K562 (cell line): Measurements from ENCODE around the gene TMEM158. TPM values are rescaled to one million over a fixed set of nuclear protein-coding genes. Genes with fewer than 3 reads are reported as not detected.
A peak's percentile ranks its signal among the peaks of the same experiment; 100 is the strongest.

ENCODE experiments used
- ATAC-seq: fragments of 200-7000 bp; cut with Tn5 transposase; 3 replicates; pipeline ENCODE4 v1.9.1; 2020; ENCODE audit warnings: moderate library complexity
- BruUV-seq: library from RNA; stranded (reverse); fragments of 400-500 nt; replicated peaks from 2 replicates; lab custom pipeline; 2021; lab: Mats Ljungman, UMichigan
- CTCF ChIA-PET: fragments of 300-600 bp; formaldehyde crosslinking; extraction: SDS; loops from one replicate; lab custom pipeline; 2021; ENCODE audit warnings: low intra/inter-chr PET ratio; lab: Yijun Ruan, JAX
- POLR2A ChIA-PET: fragments of 300-600, 350-650 bp; sonication (Branson Sonifier 250); formaldehyde crosslinking; extraction: SDS; loops from one replicate; lab custom pipeline; 2021; ENCODE audit warnings: antibody characterized with exemption, inconsistent platforms; lab: Yijun Ruan, JAX
- DNase-seq, 4 experiments: peaks; one replicate each; pipeline versions ENCODE4 v3.0.0 to v3.0.0-alpha.2; 2011 to 2018; ENCODE audit warnings: low spot score in 3 of 4, mixed read lengths in 3 of 4; ENCODE audit errors: extremely low read depth in 1 of 4
- FAIRE-seq: peaks from 2 replicates; lab custom pipeline; 2011; peaks lifted over from hg19 to GRCh38; lab: Jason Lieb, UNC
- H2AFZ ChIP-seq: 2 replicates; pipeline ENCODE4 v1.6.0; 2011; ENCODE audit warnings: low read depth, low read length, control low read depth, inconsistent platforms
- H3K27ac ChIP-seq: fragments of 200-600 bp; 3 replicates; pipeline ENCODE4 v1.8.0; 2011; ENCODE audit warnings: low read depth, mild to moderate bottlenecking, control low read depth, inconsistent platforms, low read length, moderate library complexity, mixed read lengths; ENCODE audit errors: extremely low read depth
- H3K27me3 ChIP-seq, 2 experiments: fragments of 300-600 bp in 1 of 2; 2 replicates in 1 of 2; 3 replicates in 1 of 2; pipeline versions ENCODE4 v1.6.0 to v1.8.0; 2011; ENCODE audit warnings: inconsistent platforms in 2 of 2, low read length in 2 of 2, mild to moderate bottlenecking in 1 of 2, mixed read lengths in 1 of 2, moderate library complexity in 1 of 2; ENCODE audit not compliant: control insufficient read depth in 2 of 2, insufficient read depth in 2 of 2
- H3K36me3 ChIP-seq: fragments of 300-600 bp; 3 replicates; pipeline ENCODE4 v1.8.0; 2011; ENCODE audit warnings: mild to moderate bottlenecking, low read length, inconsistent platforms; ENCODE audit not compliant: control insufficient read depth, insufficient read depth
- H3K4me1 ChIP-seq, 2 experiments: fragments of 200-600 bp in 1 of 2; replicated peaks in 1 of 2; 2 replicates in 1 of 2; 3 replicates in 1 of 2; pipeline versions ENCODE4 v1.5.1 to v1.8.0; 2011; ENCODE audit warnings: inconsistent platforms in 2 of 2, low read length in 2 of 2, mild to moderate bottlenecking in 1 of 2, mixed read lengths in 1 of 2, moderate library complexity in 1 of 2; ENCODE audit not compliant: control insufficient read depth in 2 of 2, insufficient read depth in 2 of 2
- H3K4me2 ChIP-seq: 2 replicates; pipeline ENCODE4 v1.6.1; 2011; ENCODE audit warnings: low read length, control low read depth, inconsistent platforms, mixed read lengths; ENCODE audit not compliant: insufficient read depth
- H3K4me3 ChIP-seq: fragments of 200-600 bp; sonication (generic), shearing (Covaris generic); 2 replicates; pipeline ENCODE4 v1.5.1; 2016; ENCODE audit warnings: control low read depth, inconsistent platforms
- H3K79me2 ChIP-seq: fragments of 200-600 bp; 3 replicates; pipeline ENCODE4 v1.8.0; 2011; ENCODE audit warnings: low read length, inconsistent platforms; ENCODE audit not compliant: control insufficient read depth, insufficient read depth
- H3K9ac ChIP-seq, 2 experiments: 2 replicates each; pipeline versions ENCODE4 v1.6.0 to v1.6.1; 2011; ENCODE audit warnings: low read depth in 2 of 2, low read length in 2 of 2, control low read depth in 1 of 2, inconsistent platforms in 1 of 2, mild to moderate bottlenecking in 1 of 2, mixed read lengths in 1 of 2; ENCODE audit not compliant: insufficient read depth in 1 of 2
- H3K9me1 ChIP-seq: one replicate; pipeline ENCODE4 v1.6.0; 2011; ENCODE audit warnings: inconsistent platforms, mild to moderate bottlenecking, low read length, moderate library complexity; ENCODE audit not compliant: control insufficient read depth, insufficient read depth
- H3K9me3 ChIP-seq: replicated peaks from 2 replicates; pipeline ENCODE4 v1.5.1; 2011; ENCODE audit warnings: low read depth, low read length, inconsistent platforms; ENCODE audit not compliant: control insufficient read depth, insufficient read depth
- H4K20me1 ChIP-seq: replicated peaks from 2 replicates; pipeline ENCODE4 v1.6.1; 2011; ENCODE audit warnings: low read length, inconsistent platforms, mixed read lengths; ENCODE audit not compliant: control insufficient read depth, insufficient read depth
- ARID2 ChIP-seq: fragments of 450-650 bp; IDR thresholded peaks from 2 replicates; pipeline ENCODE4 v1.6.1; 2017; ENCODE audit warnings: antibody characterized with exemption, mild to moderate bottlenecking
- BHLHE40 ChIP-seq: IDR thresholded peaks from 2 replicates; pipeline ENCODE4 v1.6.1; 2011; ENCODE audit warnings: low read length, improper control_type of control experiment
- E2F6 ChIP-seq, 2 experiments: IDR thresholded peaks; 2 replicates each; pipeline ENCODE4 v1.6.1; 2011; ENCODE audit warnings: borderline replicate concordance in 1 of 2, control low read depth in 1 of 2, low read depth in 1 of 2, low read length in 1 of 2, mild to moderate bottlenecking in 1 of 2, mixed read lengths in 1 of 2, moderate library complexity in 1 of 2; ENCODE audit not compliant: insufficient read depth in 1 of 2, insufficient read length in 1 of 2, poor library complexity in 1 of 2, severe bottlenecking in 1 of 2; ENCODE audit errors: extremely low read depth in 1 of 2
- FUS ChIP-seq: fragments of 200-400 bp; formaldehyde crosslinking; optimal IDR thresholded peaks from 2 replicates; pipeline ENCODE3; 2017; ENCODE audit warnings: low read depth, low read length
- GABPB1 ChIP-seq: sonication (generic); formaldehyde crosslinking; IDR thresholded peaks from 2 replicates; pipeline ENCODE4 v1.8.0; 2022; ENCODE audit warnings: mild to moderate bottlenecking, missing genetic modification reagents
- HNRNPLL ChIP-seq: fragments of 200-400 bp; formaldehyde crosslinking; IDR thresholded peaks from 2 replicates; pipeline ENCODE4 v1.6.1; 2017; ENCODE audit warnings: low read length, low read depth, mild to moderate bottlenecking; ENCODE audit not compliant: poor library complexity, severe bottlenecking
- KDM5B ChIP-seq: fragments of 200-600 bp; sonication (generic); IDR thresholded peaks from 2 replicates; pipeline ENCODE4 v1.6.1; 2012; ENCODE audit warnings: low read depth, mild to moderate bottlenecking, moderate library complexity, low read length, control low read depth, inconsistent platforms; ENCODE audit not compliant: insufficient replicate concordance
- NONO ChIP-seq, 2 experiments: fragments of 200-400 bp in 1 of 2; fragments of 450-650 bp in 1 of 2; formaldehyde crosslinking in 1 of 2; IDR thresholded peaks; 2 replicates each; pipeline ENCODE4 v1.6.1; 2017; ENCODE audit warnings: low read depth in 2 of 2, mild to moderate bottlenecking in 2 of 2, moderate library complexity in 2 of 2, low read length in 1 of 2
- NR0B1 ChIP-seq: fragments of 450-650 bp; IDR thresholded peaks from one replicate; pipeline ENCODE4 v1.6.1; 2018; ENCODE audit warnings: mild to moderate bottlenecking, moderate library complexity; ENCODE audit not compliant: partially characterized antibody
- PHF8 ChIP-seq: fragments of 200-600 bp; sonication (generic); IDR thresholded peaks from 2 replicates; pipeline ENCODE4 v1.6.1; 2012; ENCODE audit warnings: mixed run types, mild to moderate bottlenecking, inconsistent platforms, low read length, moderate library complexity, borderline replicate concordance
- PTRF ChIP-seq: fragments of 450-650 bp; IDR thresholded peaks from 2 replicates; pipeline ENCODE4 v1.6.1; 2016; ENCODE audit warnings: mild to moderate bottlenecking, missing genetic modification characterization, missing compliant biosample characterization
- RBM14 ChIP-seq: fragments of 200-400 bp; formaldehyde crosslinking; IDR thresholded peaks from 2 replicates; pipeline ENCODE4 v1.6.1; 2018; ENCODE audit warnings: low read depth, mild to moderate bottlenecking, low read length, moderate library complexity, borderline replicate concordance; ENCODE audit not compliant: insufficient read depth
- SMARCA4 ChIP-seq: fragments of 450-650 bp; IDR thresholded peaks from 2 replicates; pipeline ENCODE4 v1.6.1; 2016
- SRSF9 ChIP-seq: fragments of 200-400 bp; formaldehyde crosslinking; IDR thresholded peaks from 2 replicates; pipeline ENCODE4 v1.6.1; 2017; ENCODE audit warnings: low read depth, low read length, borderline replicate concordance
- ZNF644 ChIP-seq: fragments of 200-800 bp; sonication (Bioruptor generic); IDR thresholded peaks from 2 replicates; pipeline ENCODE4 v1.6.1; 2016; ENCODE audit warnings: low read depth, missing genetic modification characterization, missing compliant biosample characterization
- WGBS: fragments of 100-300 bp; shearing (Covaris generic); methylation state at CpG from one replicate; pipeline ENCODE4 v1.1.6; 2016; ENCODE audit warnings: low coverage, mixed read lengths; ENCODE audit not compliant: insufficient coverage; ENCODE audit errors: missing lambda C conversion rate; 5-methylcytosine and 5-hydroxymethylcytosine counted together
- in situ Hi-C: fragments of 300-500 bp; cut with MboI; formaldehyde crosslinking; loops from 4 replicates; pipeline ENCODE4 v1.15.0; 2018; ENCODE audit warnings: inconsistent platforms, mixed read lengths
- intact Hi-C: fragments of 100-400 bp; cut with micrococcal nuclease; formaldehyde crosslinking; loops from 2 replicates; pipeline ENCODE4 v1.14.2; 2022
- polyA plus RNA-seq, 8 experiments: library from polyadenylated mRNA; depleted of rRNA in 4 of 8; stranded (reverse) in 5 of 8; unstranded in 3 of 8; fragments of >200 nt; fragmentation: Nextera tagmentation in 2 of 8; fragmentation: Illumina TruSeq in 1 of 8; extraction: Ambion mirVana in 2 of 8; extraction: Trizol in 1 of 8; gene quantifications; 2 replicates each; pipeline versions ENCODE4 v1.2.1 to v1.2.3, GENCODE V29; 2011 to 2014; ENCODE audit warnings: inconsistent platforms in 1 of 8, missing spikeins in 1 of 8
- total RNA-seq, 7 experiments: library from RNA; depleted of rRNA in 6 of 7; stranded (reverse); fragments of >200 nt in 6 of 7; fragmentation: Illumina TruSeq in 2 of 7; extraction: Trizol in 2 of 7; gene quantifications; 2 replicates each; pipeline versions ENCODE4 v1.2.1 to v1.2.3, GENCODE V29; 2011 to 2021; ENCODE audit warnings: low replicate concordance in 1 of 7
- TF ChIP-seq, protein P1 (sequence below): sonication (generic); formaldehyde crosslinking; IDR thresholded peaks from 2 replicates; pipeline ENCODE4 v1.9.0; 2022; ENCODE audit warnings: mild to moderate bottlenecking, missing genetic modification reagents

TMEM158 gene
- total and polyA plus RNA-seq, 9 of the 15 experiments (the other 6 are each of a cell fraction or from before 2014, with no cell fraction given) = 2.2 to 46.5 (median 8.4) TPM

DNA sequence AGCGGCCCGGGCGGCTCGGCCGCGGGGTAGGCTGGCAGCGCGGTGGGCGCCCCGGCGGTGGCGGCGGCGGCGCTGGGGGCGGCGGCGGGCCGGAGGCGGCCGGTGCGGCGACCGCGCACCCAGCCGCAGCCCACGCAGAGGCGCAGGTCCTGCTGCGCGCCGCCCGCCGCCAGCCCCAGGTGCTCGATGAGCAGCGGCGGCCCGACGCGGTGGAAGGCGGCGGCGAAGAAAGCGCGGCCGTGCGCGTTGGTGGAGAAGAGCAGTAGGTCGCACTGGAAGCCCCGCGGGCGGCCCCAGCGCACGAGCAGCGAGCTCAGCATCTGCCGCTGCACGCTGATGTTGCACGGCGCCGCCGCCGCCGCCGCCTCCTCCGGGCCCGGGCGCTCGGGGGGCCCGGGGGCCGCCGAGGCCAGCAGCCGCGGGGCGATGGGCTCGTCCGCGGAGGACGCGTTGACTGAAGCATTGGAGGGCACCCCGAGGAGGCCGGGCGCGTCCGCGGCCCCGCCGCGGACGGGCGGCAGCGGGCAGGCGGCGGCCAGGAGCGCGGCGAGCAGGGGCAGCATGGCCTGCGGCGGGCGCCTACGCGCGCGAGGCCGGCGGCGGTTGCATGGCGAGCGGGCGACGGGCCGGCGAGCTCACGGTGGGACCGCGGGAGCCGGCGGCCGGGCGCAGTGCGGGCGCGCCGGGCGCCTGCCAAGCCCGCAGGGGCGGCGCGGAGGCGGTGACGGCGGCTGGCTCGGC is 452 bp downstream of the TMEM158 start:
- under 1% methylated on average over 68 of the region's 131 CpGs for WGBS
- POLR2A ChIA-PET = interaction anchor here (0.6 to 1.3 kb wide), 8 partner anchors 9 to 334 kb away, joined by 3 to 5 read pairs (median 4); no protein-coding TSS in a partner anchor
- DNase-seq (peak; percentile 48 to 75 (median 69)), FAIRE-seq (no peak), ATAC-seq (peak; percentile 6; the same call in 2 of the 3 replicates)
- peak overlapping the region; percentile 91 for H3K4me2 ChIP-seq
- peak overlapping the region; percentile 65 to 92; a peak in 3 of 4 replicates for H3K9ac ChIP-seq
- H3K9me1 ChIP-seq = no peaks in the 10 kb centered on the region
- BruUV-seq = no TSS peak
- peak overlapping the region; percentile 91 for H2AFZ ChIP-seq
- intact Hi-C loops = loop anchor here (1.0 to 5.0 kb wide), 5 partner anchors 47 to 432 kb away; no protein-coding TSS in a partner anchor
- H3K9me3 ChIP-seq = no peaks in the 10 kb centered on the region
- CTCF ChIA-PET = interaction anchor here (0.6 to 2.0 kb wide), 10 partner anchors 162 to 439 kb away, joined by 3 to 12 read pairs (median 6); partner anchors contain the start of gene LARS2
- no peaks in the 10 kb centered on the region for H4K20me1 ChIP-seq
- H3K4me1 ChIP-seq = peaks cover 18 to 19% of the 10 kb centered on the region in 2 experiments; a peak in 4 of 5 replicates
- peaks cover 15 to 25% of the 10 kb centered on the region in 2 experiments; a peak in 4 of 5 replicates for H3K27me3 ChIP-seq
- no peak overlapping the region; the same call in 2 of the 3 replicates for H3K27ac ChIP-seq
- H3K36me3 ChIP-seq = no peaks in the 10 kb centered on the region; the same call in 2 of the 3 replicates
- peaks cover 16% of the 10 kb centered on the region for H3K79me2 ChIP-seq
- in situ Hi-C loops = no loop called here
- peak overlapping the region; percentile 65 for H3K4me3 ChIP-seq
- peak; percentile 53 for TF ChIP-seq HNRNPLL
- peak; percentile 10 for TF ChIP-seq FUS
- TF ChIP-seq, protein P1, sequence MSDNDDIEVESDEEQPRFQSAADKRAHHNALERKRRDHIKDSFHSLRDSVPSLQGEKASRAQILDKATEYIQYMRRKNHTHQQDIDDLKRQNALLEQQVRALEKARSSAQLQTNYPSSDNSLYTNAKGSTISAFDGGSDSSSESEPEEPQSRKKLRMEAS (CRISPR knock-in tag) = peak; percentile 6; the same call in 1 of the 2 replicates
- TF ChIP-seq RBM14 = 0 out of 2 replicates have a peak, but pooled peaks have one; percentile 22
- 0 out of 2 replicates have a peak, but pooled peaks have one; percentile 7 for TF ChIP-seq BHLHE40
- peak; percentile 3 for TF ChIP-seq KDM5B
- no peak for TF ChIP-seq NR0B1
- TF ChIP-seq E2F6 (IDR thresholded peaks at IDR 0.05; ENCODE audit: borderline replicate concordance in 1 of 2, extremely low read depth in 1 of 2, insufficient read depth in 1 of 2, insufficient read length in 1 of 2, low read depth in 1 of 2, low read length in 1 of 2, poor library complexity in 1 of 2, severe bottlenecking in 1 of 2) = peak; percentile 67 to 78
- TF ChIP-seq NONO (IDR thresholded peaks at IDR 0.05; ENCODE audit: low read depth in 2 of 2, low read length in 1 of 2) = peak in 1 of 2 experiments; percentile 46; a peak in 1 of 4 replicates
- TF ChIP-seq SMARCA4 = no peak
- no peak for TF ChIP-seq ARID2
- no peak for TF ChIP-seq ZNF644
- 0 out of 2 replicates have a peak, but pooled peaks have one; percentile 4 for TF ChIP-seq GABPB1
- no peak for TF ChIP-seq SRSF9
- no peak for TF ChIP-seq PTRF (tag)
- peak; percentile 41; the same call in 1 of the 2 replicates for TF ChIP-seq PHF8
